Measurements from ENCODE around the gene WDFY1.

DNA sequence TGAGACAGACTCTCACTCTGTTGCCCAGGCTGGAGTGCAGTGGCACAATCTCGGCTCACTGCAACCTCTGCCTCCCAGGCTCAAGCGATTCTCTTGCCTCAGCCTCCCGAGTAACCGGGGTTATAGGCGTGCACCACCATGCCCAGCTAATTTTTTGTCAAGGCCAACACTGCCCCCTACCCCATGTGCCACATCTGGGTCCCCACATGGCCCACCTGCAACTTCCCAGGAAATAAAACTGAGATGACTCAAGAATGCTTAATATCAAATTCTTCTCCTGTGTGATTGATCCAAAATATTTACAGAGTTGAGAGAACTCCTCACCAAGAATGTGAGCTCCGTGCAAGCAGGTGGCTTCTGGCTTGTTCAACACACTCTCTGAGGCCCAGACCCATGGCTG, 116.8 kb downstream of the WDFY1 start:
- TF ChIP-seq, protein P1, sequence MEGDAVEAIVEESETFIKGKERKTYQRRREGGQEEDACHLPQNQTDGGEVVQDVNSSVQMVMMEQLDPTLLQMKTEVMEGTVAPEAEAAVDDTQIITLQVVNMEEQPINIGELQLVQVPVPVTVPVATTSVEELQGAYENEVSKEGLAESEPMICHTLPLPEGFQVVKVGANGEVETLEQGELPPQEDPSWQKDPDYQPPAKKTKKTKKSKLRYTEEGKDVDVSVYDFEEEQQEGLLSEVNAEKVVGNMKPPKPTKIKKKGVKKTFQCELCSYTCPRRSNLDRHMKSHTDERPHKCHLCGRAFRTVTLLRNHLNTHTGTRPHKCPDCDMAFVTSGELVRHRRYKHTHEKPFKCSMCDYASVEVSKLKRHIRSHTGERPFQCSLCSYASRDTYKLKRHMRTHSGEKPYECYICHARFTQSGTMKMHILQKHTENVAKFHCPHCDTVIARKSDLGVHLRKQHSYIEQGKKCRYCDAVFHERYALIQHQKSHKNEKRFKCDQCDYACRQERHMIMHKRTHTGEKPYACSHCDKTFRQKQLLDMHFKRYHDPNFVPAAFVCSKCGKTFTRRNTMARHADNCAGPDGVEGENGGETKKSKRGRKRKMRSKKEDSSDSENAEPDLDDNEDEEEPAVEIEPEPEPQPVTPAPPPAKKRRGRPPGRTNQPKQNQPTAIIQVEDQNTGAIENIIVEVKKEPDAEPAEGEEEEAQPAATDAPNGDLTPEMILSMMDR (conservative IDR thresholded peaks at IDR 0.05; ENCODE audit: low read depth, low read length), result no peak
- no peak for TF ChIP-seq EZH2 (IDR thresholded peaks at IDR 0.05; ENCODE audit: borderline replicate concordance, low read depth, low read length, poor library complexity, severe bottlenecking)

Measured in A673 (cell line).